Uterus (tissue), 2 donors: ENCODE data around the gene RHBG.

Experiments used
- CTCF ChIP-seq, 4 experiments: fragments of 200-600 bp in 2 of 4; fragments of 450-650 bp in 2 of 4; sonication (generic) in 2 of 4; IDR thresholded peaks; one replicate each; pipeline ENCODE4 v1.5.1; 2016 to 2019; ENCODE audit warnings: antibody characterized with exemption in 4 of 4, mild to moderate bottlenecking in 2 of 4, moderate library complexity in 1 of 4
- POLR2A ChIP-seq, 2 donors: fragments of 450-650 bp; IDR thresholded peaks; one replicate each; pipeline ENCODE4 v1.6.1; 2016; ENCODE audit warnings: antibody characterized with exemption in 2 of 2, mild to moderate bottlenecking in 1 of 2, moderate library complexity in 1 of 2

GRCh38 chr1:156366378-156367166, 2.4 kb upstream of the RHBG start:
- TF ChIP-seq CTCF (IDR thresholded peaks at IDR 0.05) (no peak), POLR2A (IDR thresholded peaks at IDR 0.05) (no peak)
